ENCODE data around the gene HDC. TPM values are rescaled to one million over a fixed set of nuclear protein-coding genes. Genes with fewer than 3 reads are reported as not detected.

Gene HDC
- total RNA-seq, 1 donor from 2014 or later, result not detected

- DNase-seq (ENCODE audit: low read depth, low spot score), result no peak
Measured at GRCh38 chr15:50227076-50227475, 38.5 kb downstream of the HDC start.

DNA sequence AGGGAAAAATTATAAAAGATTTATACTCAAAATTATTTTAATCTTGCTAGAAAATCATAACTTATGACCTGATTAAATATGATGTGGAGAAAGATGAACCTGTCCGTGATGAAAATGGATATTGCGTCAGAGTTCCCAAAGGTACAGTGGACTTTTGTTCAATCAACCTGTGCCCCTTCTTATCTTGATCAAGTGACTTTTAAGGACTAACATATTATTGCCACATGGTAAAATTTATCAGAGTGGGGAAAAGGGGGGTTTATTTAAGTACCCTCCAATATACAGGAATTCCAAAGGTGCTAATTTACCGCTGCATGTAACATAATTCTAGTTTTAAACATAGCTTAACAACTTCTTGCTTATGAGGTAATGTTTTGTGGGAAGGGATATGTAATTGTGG lies 39.6 kb downstream of the HDC start:
- DNase-seq (ENCODE audit: low read depth, low spot score), result no peak

GRCh38 chr15:50225057-50225456 lies 40.5 kb downstream of the HDC start:
- no peak for DNase-seq (ENCODE audit: low read depth, low spot score)

DNA sequence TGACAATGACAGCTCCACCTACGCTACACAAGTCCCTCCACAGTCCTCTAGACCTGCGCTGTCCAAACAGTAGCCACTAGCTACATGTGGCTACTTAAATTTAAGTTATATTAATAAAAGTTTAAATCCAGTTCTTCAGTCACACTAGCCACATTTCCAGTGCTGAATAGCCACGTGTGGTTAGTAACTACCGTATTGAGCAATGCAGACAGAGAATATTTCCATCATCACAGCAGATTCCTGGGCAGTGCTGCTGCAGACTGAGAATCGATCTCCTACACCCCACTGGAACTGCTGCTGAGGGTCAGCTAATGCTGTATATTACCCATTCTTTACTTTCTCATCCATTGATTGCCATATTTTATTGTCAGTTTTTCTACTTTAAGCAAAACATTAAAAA lies 40.9 kb downstream of the HDC start:
- no peak for DNase-seq (ENCODE audit: low read depth, low spot score)

GRCh38 chr15:50222181-50222580 lies 43.3 kb downstream of the HDC start:
- DNase-seq (ENCODE audit: low read depth, low spot score), result no peak

DNA sequence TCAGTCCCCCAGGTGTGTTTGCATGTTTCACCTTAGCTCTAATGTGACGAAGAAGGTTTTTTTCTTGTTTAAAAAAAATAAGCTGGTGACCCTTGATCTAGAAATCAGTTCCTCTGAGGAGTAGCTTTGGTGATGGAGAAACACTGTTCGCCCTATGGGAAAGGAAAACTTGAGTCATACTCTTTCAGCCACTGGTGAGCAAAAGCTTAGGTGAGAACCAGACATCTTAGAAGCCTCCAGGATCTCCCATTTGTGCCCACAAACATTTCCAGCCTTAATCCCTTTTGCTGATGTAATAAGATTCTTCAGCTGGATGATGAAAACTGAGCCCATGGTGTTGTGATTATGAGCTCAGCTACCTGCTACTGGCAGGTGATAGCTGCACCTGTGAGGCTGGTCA lies 45.7 kb downstream of the HDC start:
- no peak for DNase-seq (ENCODE audit: low read depth, low spot score)

GRCh38 chr15:50218691-50219090 lies 46.8 kb downstream of the HDC start:
- no peak for DNase-seq (ENCODE audit: low read depth, low spot score)

- DNase-seq (ENCODE audit: low read depth, low spot score), result no peak
Measured at GRCh38 chr15:50218291-50218690, 47.2 kb downstream of the HDC start.

DNA sequence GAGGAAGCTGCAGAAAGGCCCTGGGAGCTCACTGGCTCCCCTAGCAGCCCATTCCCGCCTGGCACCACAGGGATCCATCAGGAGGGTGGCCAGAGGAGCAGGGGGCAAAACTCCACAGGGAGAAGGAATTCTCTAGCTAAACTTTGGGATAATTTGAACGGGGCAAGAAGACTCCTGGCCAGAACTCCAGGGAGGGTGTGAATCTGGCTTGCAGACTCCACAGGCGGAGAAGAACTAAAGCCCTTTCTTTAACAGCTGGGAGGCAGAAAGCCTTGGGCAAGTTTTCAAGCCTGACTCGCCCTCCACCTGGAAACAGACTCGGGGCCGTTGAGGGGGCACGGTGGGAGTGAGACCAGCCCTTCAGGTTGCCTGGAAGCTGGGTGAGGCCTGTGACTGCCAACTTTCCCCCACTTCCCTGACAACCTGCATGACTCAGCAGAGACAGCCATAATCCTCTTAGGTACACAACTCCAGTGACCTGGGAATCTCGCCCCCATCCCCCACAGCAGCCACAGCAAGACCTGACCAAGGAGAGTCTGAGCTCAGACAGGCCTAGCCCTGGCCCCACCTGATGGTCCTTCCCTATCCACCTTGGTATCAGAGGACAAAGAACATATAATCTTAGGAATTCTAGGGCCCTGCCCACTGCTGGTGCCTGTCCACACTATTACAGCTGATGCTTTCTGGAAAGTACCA lies 54.9 kb downstream of the HDC start:
- DNase-seq (ENCODE audit: low read depth, low spot score), result no peak

DNA sequence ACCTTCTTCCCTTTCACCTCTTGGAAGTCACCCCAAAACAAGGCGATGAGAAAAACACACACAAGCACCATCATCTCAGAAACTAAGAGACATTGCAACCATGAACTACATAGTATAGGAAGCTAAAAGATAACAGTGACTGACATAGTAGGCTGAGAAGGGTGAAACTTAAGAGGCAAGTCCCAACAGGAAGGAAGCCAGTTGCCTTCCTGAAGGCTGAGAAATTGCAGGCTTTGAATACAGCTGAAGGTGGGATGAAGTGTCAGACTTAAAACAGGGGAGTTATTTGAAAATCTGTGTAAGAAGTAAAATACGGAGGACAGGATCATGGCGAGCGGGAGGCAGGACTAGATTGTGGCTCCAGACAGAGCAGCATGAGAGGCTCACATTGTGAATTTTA lies 55.7 kb downstream of the HDC start:
- no peak for DNase-seq (ENCODE audit: low read depth, low spot score)

- DNase-seq (ENCODE audit: low read depth, low spot score), result no peak
Measured at GRCh38 chr15:50206020-50206419, 59.5 kb downstream of the HDC start.

- no peak for DNase-seq (ENCODE audit: low read depth, low spot score)
Measured at GRCh38 chr15:50202003-50202402, 63.5 kb downstream of the HDC start.

DNA sequence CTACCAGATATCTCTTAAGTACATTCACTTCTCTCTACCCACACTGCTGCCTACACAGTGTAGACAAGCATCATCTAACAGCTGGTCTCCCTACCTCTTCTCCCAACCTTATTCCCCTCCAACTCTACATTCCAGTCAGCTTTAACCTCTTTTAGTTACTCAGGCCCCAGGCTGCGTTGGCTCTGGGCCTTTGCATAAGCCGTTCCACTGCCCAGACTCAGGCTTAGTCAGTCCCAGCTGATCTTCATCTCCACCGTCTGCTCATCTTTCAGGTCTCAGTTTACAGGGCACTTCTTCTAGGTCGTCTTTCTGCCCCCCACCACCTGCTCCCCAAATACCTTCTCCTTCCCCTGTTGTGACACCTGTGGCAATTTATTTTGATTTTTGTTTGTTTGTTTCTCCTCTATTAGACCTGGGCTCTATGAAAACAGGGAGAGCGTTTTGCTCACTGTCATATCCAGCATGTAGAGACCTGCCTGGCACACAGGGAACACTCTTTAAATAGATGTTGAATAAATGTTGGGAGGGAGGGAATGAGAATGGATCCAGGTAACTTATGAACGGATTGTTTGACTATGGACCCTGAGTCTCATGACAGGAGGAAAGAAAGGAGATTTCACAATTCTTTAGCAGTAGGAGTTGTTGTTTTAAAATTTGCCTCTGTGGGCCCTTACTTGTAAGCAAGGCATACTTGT lies 72.5 kb downstream of the HDC start:
- DNase-seq (ENCODE audit: low read depth, low spot score), result no peak

DNA sequence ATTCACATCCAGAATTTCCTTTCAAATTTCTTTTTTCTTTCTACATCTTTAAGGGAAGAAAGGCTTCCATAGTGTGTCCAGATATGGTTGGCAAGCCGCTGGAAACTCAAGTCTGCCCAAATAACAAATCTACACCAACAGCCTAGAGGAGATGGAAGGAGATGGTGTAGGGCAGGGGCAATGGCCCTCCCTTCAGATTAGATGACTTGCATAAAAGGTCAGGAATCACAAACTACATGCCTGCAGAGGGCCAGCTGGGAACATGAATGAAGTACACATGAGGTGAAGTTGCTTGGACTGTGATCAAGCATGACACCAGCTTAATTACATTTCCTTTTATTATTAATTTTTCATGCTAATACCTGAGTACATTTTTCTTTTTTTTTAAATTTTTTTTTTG lies 73.4 kb downstream of the HDC start:
- DNase-seq (ENCODE audit: low read depth, low spot score), result no peak

Other genes with a start within 250 kb of the HDC start
- not detected in 2 replicates for gene ATP8B4, start 146.5 kb downstream of the HDC start, total RNA-seq
- 0.11 TPM in 1 of 2 replicates, not detected in the other for gene SLC27A2, start 83.5 kb downstream of the HDC start, total RNA-seq
- 118 and 131 TPM in 2 replicates for gene GABPB1, start 89.5 kb upstream of the HDC start, total RNA-seq
- gene USP8, start 158.7 kb upstream of the HDC start, total RNA-seq, result 43.2 and 48.8 TPM in 2 replicates

All from pulmonary artery endothelial cell (primary cell).